B cell (primary cell): Measurements from ENCODE around the gene RNF130.

ENCODE experiments used
- CTCF ChIP-seq: fragments of 200-600 bp; IDR thresholded peaks from one replicate; pipeline ENCODE4 v1.8.0; 2022; ENCODE audit warnings: antibody characterized with exemption, mild to moderate bottlenecking
- EZH2 ChIP-seq: IDR thresholded peaks from 2 replicates; pipeline ENCODE4 v1.6.1; 2012; ENCODE audit warnings: borderline replicate concordance, low read depth, mild to moderate bottlenecking, moderate library complexity, low read length; ENCODE audit not compliant: insufficient read depth, poor library complexity, severe bottlenecking

DNA sequence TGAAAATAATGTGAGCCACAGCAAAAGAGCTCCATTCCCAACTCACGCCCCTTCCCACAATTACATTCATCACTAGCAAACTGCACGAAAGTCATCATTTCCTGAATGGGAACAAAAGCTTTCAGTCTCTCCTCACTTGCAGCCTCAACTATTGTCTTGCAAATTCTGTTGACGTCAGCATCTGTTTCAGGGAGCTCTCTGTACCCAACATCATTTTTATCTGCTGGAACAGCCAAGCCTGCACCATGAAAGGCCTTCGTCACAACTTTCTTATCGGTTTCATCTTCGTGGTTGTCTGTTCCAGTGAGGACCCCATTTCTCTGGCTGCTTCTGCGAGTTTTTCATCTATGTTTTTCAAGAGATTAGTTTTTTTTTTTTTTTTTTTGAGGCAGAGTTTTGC is 14.3 kb upstream of the RNF130 start:
- TF ChIP-seq EZH2 (no peak), CTCF (no peak)
